ENCODE results near the gene SPG7.

DNA sequence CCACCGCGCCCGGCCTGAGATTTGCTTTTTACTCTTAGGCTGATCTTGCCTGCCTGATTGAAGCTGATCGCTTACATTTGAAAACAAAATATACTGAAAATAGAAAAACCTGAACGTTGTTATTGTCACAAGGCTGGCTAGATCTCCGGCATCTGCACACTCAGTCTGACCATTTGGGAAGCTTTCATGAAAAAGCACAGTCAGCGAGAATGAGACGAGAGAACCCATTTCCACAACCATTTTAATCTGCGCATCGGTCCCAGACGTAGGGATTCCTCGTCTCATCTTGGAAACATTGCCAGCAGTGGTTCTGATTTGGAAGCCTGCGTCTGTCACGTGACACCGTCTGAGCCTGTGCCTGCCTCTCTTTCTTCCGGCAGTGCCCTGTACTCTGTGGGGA is 20.9 kb downstream of the SPG7 start:
- TF ChIP-seq YY1 (IDR thresholded peaks at IDR 0.05; ENCODE audit: insufficient read depth, insufficient read length), result no peak
- TF ChIP-seq ZNF274 (IDR thresholded peaks at IDR 0.05; ENCODE audit: low read depth, low read length), result no peak

Data from NT2/D1 (cell line).